Hepatocyte (in vitro differentiated cells): Measurements from ENCODE around the gene TAF1C. TPM values are rescaled to one million over a fixed set of nuclear protein-coding genes. Genes with fewer than 3 reads are reported as not detected.

ENCODE experiments used
- DNase-seq: peaks from one replicate; pipeline ENCODE4 v3.0.0-alpha.2; 2016; ENCODE audit warnings: low spot score
- H2AFZ ChIP-seq: fragments of 200-600 bp; sonication (generic); 2 replicates; pipeline ENCODE4 v1.6.0; 2016; ENCODE audit warnings: antibody characterized with exemption, mild to moderate bottlenecking
- H3K27ac ChIP-seq: fragments of 200-600 bp; sonication (generic); 2 replicates; pipeline ENCODE4 v1.5.1; 2016; ENCODE audit warnings: mild to moderate bottlenecking
- H3K27me3 ChIP-seq: fragments of 200-600 bp; sonication (generic); 2 replicates; pipeline ENCODE4 v1.6.1; 2016
- H3K36me3 ChIP-seq: fragments of 200-600 bp; sonication (generic); replicated peaks from 2 replicates; pipeline ENCODE4 v1.5.1; 2016; ENCODE audit warnings: low read depth; ENCODE audit not compliant: insufficient read depth
- H3K4me1 ChIP-seq: fragments of 200-600 bp; sonication (generic); 2 replicates; pipeline ENCODE4 v1.5.1; 2016; ENCODE audit warnings: mild to moderate bottlenecking, moderate library complexity; ENCODE audit not compliant: insufficient read depth
- H3K4me2 ChIP-seq: fragments of 200-600 bp; sonication (generic); 2 replicates; pipeline ENCODE4 v1.6.0; 2016
- H3K4me3 ChIP-seq: fragments of 200-600 bp; sonication (generic); 2 replicates; pipeline ENCODE4 v1.5.1; 2016; ENCODE audit warnings: mild to moderate bottlenecking
- H3K79me2 ChIP-seq: fragments of 200-600 bp; sonication (generic); 2 replicates; pipeline ENCODE4 v1.6.0; 2017; ENCODE audit warnings: mild to moderate bottlenecking
- H3K9me2 ChIP-seq: fragments of 200-600 bp; sonication (generic); replicated peaks from 2 replicates; pipeline ENCODE4 v1.6.0; 2017; ENCODE audit warnings: mild to moderate bottlenecking; ENCODE audit not compliant: insufficient read depth
- H3K9me3 ChIP-seq: fragments of 200-600 bp; sonication (generic); 2 replicates; pipeline ENCODE4 v1.5.1; 2016; ENCODE audit warnings: low read depth, mild to moderate bottlenecking
- H4K20me1 ChIP-seq: fragments of 200-600 bp; sonication (generic); 2 replicates; pipeline ENCODE4 v1.6.0; 2016; ENCODE audit warnings: mild to moderate bottlenecking; ENCODE audit not compliant: insufficient read depth, poor library complexity, severe bottlenecking
- EZH2 ChIP-seq: fragments of 200-600 bp; sonication (generic); IDR thresholded peaks from 2 replicates; pipeline ENCODE4 v1.6.1; 2016; ENCODE audit warnings: antibody characterized with exemption, mild to moderate bottlenecking, borderline replicate concordance
- EZH2phosphoT487 ChIP-seq: fragments of 200-600 bp; sonication (generic); IDR thresholded peaks from one replicate; pipeline ENCODE4 v1.6.1; 2018; ENCODE audit warnings: antibody characterized with exemption, mild to moderate bottlenecking, low read depth, moderate library complexity; ENCODE audit not compliant: unreplicated experiment, severe bottlenecking
- WGBS: methylation state at CpG from one replicate; pipeline ENCODE4 v1.1.6; 2016; ENCODE audit warnings: low lambda C conversion rate; ENCODE audit errors: missing lambda C conversion rate; 5-methylcytosine and 5-hydroxymethylcytosine counted together
- polyA plus RNA-seq: library from polyadenylated mRNA; unstranded; fragments of >200 nt; fragmentation: Nextera tagmentation; extraction: Ambion mirVana; gene quantifications from 2 replicates; pipeline ENCODE4 v1.2.1, GENCODE V29; 2016
- total RNA-seq: library from RNA; depleted of rRNA; stranded (reverse); fragments of >200 nt; gene quantifications from 2 replicates; pipeline ENCODE4 v1.2.3, GENCODE V29; 2014
- TF ChIP-seq, protein P1 (sequence below): fragments of 200-600 bp; sonication (generic); IDR thresholded peaks from 2 replicates; pipeline ENCODE4 v1.5.1; 2016; ENCODE audit warnings: antibody characterized with exemption, mild to moderate bottlenecking; ENCODE audit not compliant: poor library complexity

The TAF1C gene
- total and polyA plus RNA-seq, 2 experiments from 2014 or later = 30.2 to 39.2 TPM

DNA sequence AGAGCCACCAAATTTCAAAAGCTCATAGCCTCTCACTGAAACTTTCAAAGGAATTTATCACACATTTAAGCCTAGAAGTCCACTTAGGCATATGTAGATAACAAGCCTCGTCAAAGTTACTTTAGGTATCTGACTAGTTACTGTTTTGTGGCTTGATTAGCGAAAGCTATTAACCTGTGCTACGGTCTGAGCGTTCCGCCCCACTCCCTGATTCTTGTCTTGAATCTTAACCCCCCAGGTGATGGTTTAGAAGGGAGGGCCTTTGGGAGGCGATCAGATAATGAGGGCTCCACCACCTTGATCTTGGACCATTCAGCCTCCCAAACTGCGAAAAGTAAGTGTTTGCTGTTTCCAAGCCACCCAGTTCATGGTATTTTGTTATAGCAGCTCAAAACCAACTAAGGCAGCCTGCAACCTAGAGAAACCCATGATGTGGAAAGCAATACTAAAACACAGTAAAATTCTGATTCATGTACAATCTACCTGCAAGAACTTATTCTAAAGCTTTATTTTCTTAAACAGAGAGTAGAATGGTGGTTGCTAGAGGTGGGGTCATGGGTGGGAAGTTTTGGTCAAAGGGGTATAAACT lies 49.0 kb downstream of the TAF1C start:
- H3K79me2 ChIP-seq = peaks cover 90% of the 10 kb centered on the region
- DNase-seq = no peak

DNA sequence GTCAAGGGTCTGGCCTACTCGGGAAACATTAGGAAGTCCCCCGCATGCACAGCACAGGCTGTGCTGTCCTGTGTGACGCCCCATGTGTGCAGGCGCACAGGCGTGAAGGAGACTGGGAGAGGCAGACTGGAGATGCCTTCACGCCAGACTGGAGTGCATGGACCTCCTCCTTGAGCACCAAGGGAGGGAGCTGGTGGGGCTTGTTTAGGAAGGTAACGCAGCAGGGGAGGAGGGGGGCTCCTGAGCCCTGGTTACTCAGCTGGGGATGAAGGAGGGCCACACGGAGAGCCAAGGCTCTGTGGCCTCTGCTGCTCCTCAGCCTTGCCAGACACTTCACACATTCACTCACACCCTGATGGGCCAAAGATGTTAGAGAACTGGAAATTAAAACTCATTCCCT lies 49.6 kb downstream of the TAF1C start:
- no peaks in the 10 kb centered on the region for H3K27me3 ChIP-seq
- H3K4me3 ChIP-seq = no peak overlapping the region
- peaks cover 88% of the 10 kb centered on the region for H3K79me2 ChIP-seq
- TF ChIP-seq EZH2 (no peak), EZH2phosphoT487 (no peak)
- TF ChIP-seq, protein P1, sequence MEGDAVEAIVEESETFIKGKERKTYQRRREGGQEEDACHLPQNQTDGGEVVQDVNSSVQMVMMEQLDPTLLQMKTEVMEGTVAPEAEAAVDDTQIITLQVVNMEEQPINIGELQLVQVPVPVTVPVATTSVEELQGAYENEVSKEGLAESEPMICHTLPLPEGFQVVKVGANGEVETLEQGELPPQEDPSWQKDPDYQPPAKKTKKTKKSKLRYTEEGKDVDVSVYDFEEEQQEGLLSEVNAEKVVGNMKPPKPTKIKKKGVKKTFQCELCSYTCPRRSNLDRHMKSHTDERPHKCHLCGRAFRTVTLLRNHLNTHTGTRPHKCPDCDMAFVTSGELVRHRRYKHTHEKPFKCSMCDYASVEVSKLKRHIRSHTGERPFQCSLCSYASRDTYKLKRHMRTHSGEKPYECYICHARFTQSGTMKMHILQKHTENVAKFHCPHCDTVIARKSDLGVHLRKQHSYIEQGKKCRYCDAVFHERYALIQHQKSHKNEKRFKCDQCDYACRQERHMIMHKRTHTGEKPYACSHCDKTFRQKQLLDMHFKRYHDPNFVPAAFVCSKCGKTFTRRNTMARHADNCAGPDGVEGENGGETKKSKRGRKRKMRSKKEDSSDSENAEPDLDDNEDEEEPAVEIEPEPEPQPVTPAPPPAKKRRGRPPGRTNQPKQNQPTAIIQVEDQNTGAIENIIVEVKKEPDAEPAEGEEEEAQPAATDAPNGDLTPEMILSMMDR = no peak
- peaks cover 3% of the 10 kb centered on the region for H4K20me1 ChIP-seq
- H3K27ac ChIP-seq = no peak overlapping the region
- no peaks in the 10 kb centered on the region for H3K9me3 ChIP-seq
- peaks cover 10% of the 10 kb centered on the region for H3K4me1 ChIP-seq
- H3K36me3 ChIP-seq = no peaks in the 10 kb centered on the region
- no peaks in the 10 kb centered on the region for H3K9me2 ChIP-seq
- WGBS = 94% methylated on average over 7 of the region's 8 CpGs
- H3K4me2 ChIP-seq = no peak overlapping the region
- no peak overlapping the region for H2AFZ ChIP-seq
- no peak for DNase-seq

More for the DNA sequence above, 49.0 kb downstream of the TAF1C start:
- Histone ChIP-seq H3K4me3 (no peak overlapping the region), H3K36me3 (no peaks in the 10 kb centered on the region), H3K27me3 (no peaks in the 10 kb centered on the region), H2AFZ (no peak overlapping the region), H3K27ac (peak overlapping the region; percentile 90), H3K4me2 (no peak overlapping the region), H4K20me1 (peaks cover 3% of the 10 kb centered on the region), H3K4me1 (peaks cover 10% of the 10 kb centered on the region), H3K9me3 (no peaks in the 10 kb centered on the region), H3K9me2 (no peaks in the 10 kb centered on the region)
- 83% methylated on average over 7 of the region's 7 CpGs for WGBS
- TF ChIP-seq EZH2phosphoT487 = no peak
- TF ChIP-seq, protein P1 = no peak
- no peak for TF ChIP-seq EZH2

DNA sequence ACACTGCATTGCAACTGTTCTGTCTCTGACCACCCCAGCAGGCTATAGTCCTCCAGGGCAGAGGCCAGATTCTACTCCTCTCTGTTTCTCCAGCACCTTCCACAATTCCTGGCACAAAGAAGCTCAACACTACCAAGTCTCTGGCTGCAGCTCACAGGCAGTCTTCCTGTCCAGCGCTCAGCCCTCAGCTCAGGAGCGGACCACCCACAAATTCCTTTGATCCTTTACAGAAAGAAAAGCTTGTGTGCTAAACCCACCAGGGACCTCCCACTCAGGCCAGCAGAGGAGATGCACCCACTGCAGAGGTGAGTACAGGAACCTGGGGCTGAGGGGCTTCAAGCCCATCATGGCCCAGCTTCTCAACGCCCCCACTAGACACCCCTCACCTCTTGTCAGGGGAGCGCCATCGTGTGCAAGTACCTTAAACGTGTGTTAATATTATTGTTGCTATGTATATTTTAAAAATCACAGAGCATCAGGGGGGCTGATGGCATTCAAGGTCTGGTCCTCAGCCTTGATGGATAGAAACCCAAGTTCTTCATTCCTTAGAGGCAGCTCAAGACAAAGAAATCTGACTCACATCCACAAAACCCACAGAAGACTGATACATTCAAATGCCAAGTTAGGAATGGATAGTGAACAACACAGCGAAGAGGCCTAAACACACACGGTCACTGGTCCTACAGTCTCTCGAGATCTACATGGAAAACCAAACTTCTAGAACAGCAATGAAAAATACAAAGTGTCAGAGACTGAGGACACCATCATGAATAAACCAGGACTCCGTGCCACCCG lies 50.3 kb downstream of the TAF1C start:
- Histone ChIP-seq H3K4me2 (no peak overlapping the region), H3K4me3 (no peak overlapping the region), H2AFZ (no peak overlapping the region), H3K27me3 (no peaks in the 10 kb centered on the region), H3K9me3 (no peaks in the 10 kb centered on the region), H4K20me1 (peaks cover 3% of the 10 kb centered on the region), H3K27ac (no peak overlapping the region), H3K36me3 (no peaks in the 10 kb centered on the region), H3K9me2 (no peaks in the 10 kb centered on the region), H3K4me1 (peaks cover 10% of the 10 kb centered on the region), H3K79me2 (peaks cover 85% of the 10 kb centered on the region)
- TF ChIP-seq EZH2phosphoT487 = no peak
- TF ChIP-seq EZH2 = no peak
- TF ChIP-seq, protein P1 = no peak
- no peak for DNase-seq
- WGBS = 85% methylated on average over 11 of the region's 11 CpGs
